HUES6 (cell line): ENCODE results near the gene UQCR10.

ENCODE experiments used
- H3K27ac ChIP-seq: 2 replicates; pipeline ENCODE4 v1.7.0; 2013; ENCODE audit warnings: low read depth, mild to moderate bottlenecking, low read length, inconsistent platforms
- H3K27me3 ChIP-seq: 2 replicates; pipeline ENCODE4 v1.6.1; 2013; ENCODE audit warnings: low read length; ENCODE audit not compliant: control insufficient read depth, insufficient read depth
- H3K36me3 ChIP-seq: 2 replicates; pipeline ENCODE4 v1.6.1; 2013; ENCODE audit warnings: low read length; ENCODE audit not compliant: control insufficient read depth, insufficient read depth
- H3K4me1 ChIP-seq: 2 replicates; pipeline ENCODE4 v1.6.1; 2013; ENCODE audit warnings: low read length; ENCODE audit not compliant: control insufficient read depth, insufficient read depth
- H3K4me3 ChIP-seq: 2 replicates; pipeline ENCODE4 v1.5.1; 2013; ENCODE audit warnings: low read depth, low read length
- H3K9ac ChIP-seq: one replicate; pipeline ENCODE4 v1.6.1; 2013; ENCODE audit warnings: mild to moderate bottlenecking, low read length
- H3K9me3 ChIP-seq: 2 replicates; pipeline ENCODE4 v1.6.1; 2013; ENCODE audit warnings: low read depth, low read length; ENCODE audit not compliant: control insufficient read depth, insufficient read depth

The UQCR10 gene

GRCh38 chr22:29738118-29738815, 28.9 kb upstream of the UQCR10 start:
- no peak overlapping the region for H3K4me3 ChIP-seq
- H3K4me1 ChIP-seq: peaks cover 13% of the 10 kb centered on the region
- no peaks in the 10 kb centered on the region for H3K9me3 ChIP-seq
- H3K36me3 ChIP-seq: no peaks in the 10 kb centered on the region
- H3K9ac ChIP-seq: no peak overlapping the region
- no peaks in the 10 kb centered on the region for H3K27me3 ChIP-seq
- no peak overlapping the region for H3K27ac ChIP-seq

- no peaks in the 10 kb centered on the region for H3K36me3 ChIP-seq
- no peak overlapping the region for H3K4me3 ChIP-seq
- peaks cover 11% of the 10 kb centered on the region for H3K4me1 ChIP-seq
- no peaks in the 10 kb centered on the region for H3K27me3 ChIP-seq
- H3K27ac ChIP-seq: no peak overlapping the region
- H3K9ac ChIP-seq: no peak overlapping the region
- no peaks in the 10 kb centered on the region for H3K9me3 ChIP-seq
Measured at GRCh38 chr22:29739346-29739875, 27.8 kb upstream of the UQCR10 start.

GRCh38 chr22:29740216-29740615, 27.0 kb upstream of the UQCR10 start:
- Histone ChIP-seq H3K36me3 (no peaks in the 10 kb centered on the region), H3K27me3 (no peaks in the 10 kb centered on the region), H3K27ac (no peak overlapping the region), H3K9me3 (no peaks in the 10 kb centered on the region), H3K4me1 (peaks cover 3% of the 10 kb centered on the region), H3K4me3 (no peak overlapping the region), H3K9ac (no peak overlapping the region)

- H3K4me1 ChIP-seq: no peaks in the 10 kb centered on the region; the same call in 1 of the 2 replicates
- no peaks in the 10 kb centered on the region for H3K27me3 ChIP-seq
- no peaks in the 10 kb centered on the region for H3K36me3 ChIP-seq
- no peak overlapping the region for H3K27ac ChIP-seq
- no peak overlapping the region for H3K4me3 ChIP-seq
- no peaks in the 10 kb centered on the region for H3K9me3 ChIP-seq
- H3K9ac ChIP-seq: no peak overlapping the region
Measured at GRCh38 chr22:29741926-29742325, 25.2 kb upstream of the UQCR10 start.

GRCh38 chr22:29742326-29742725, 24.8 kb upstream of the UQCR10 start:
- H3K27ac ChIP-seq: no peak overlapping the region
- no peak overlapping the region for H3K9ac ChIP-seq
- no peaks in the 10 kb centered on the region for H3K9me3 ChIP-seq
- no peaks in the 10 kb centered on the region; the same call in 1 of the 2 replicates for H3K4me1 ChIP-seq
- H3K36me3 ChIP-seq: peaks cover 4% of the 10 kb centered on the region
- no peaks in the 10 kb centered on the region for H3K27me3 ChIP-seq
- H3K4me3 ChIP-seq: no peak overlapping the region

GRCh38 chr22:29744902-29745301, 22.3 kb upstream of the UQCR10 start:
- H3K36me3 ChIP-seq: peaks cover 5% of the 10 kb centered on the region
- no peak overlapping the region for H3K4me3 ChIP-seq
- no peak overlapping the region for H3K27ac ChIP-seq
- no peaks in the 10 kb centered on the region for H3K9me3 ChIP-seq
- H3K9ac ChIP-seq: no peak overlapping the region
- H3K4me1 ChIP-seq: no peaks in the 10 kb centered on the region
- no peaks in the 10 kb centered on the region for H3K27me3 ChIP-seq

GRCh38 chr22:29747832-29748231, 19.3 kb upstream of the UQCR10 start:
- no peaks in the 10 kb centered on the region for H3K9me3 ChIP-seq
- peaks cover 5% of the 10 kb centered on the region for H3K36me3 ChIP-seq
- no peak overlapping the region for H3K9ac ChIP-seq
- H3K4me3 ChIP-seq: no peak overlapping the region
- H3K27ac ChIP-seq: no peak overlapping the region
- H3K4me1 ChIP-seq: no peaks in the 10 kb centered on the region
- H3K27me3 ChIP-seq: no peaks in the 10 kb centered on the region

- H3K9ac ChIP-seq: no peak overlapping the region
- no peak overlapping the region for H3K27ac ChIP-seq
- no peaks in the 10 kb centered on the region for H3K4me1 ChIP-seq
- peaks cover 5% of the 10 kb centered on the region for H3K36me3 ChIP-seq
- no peaks in the 10 kb centered on the region for H3K9me3 ChIP-seq
- no peak overlapping the region for H3K4me3 ChIP-seq
- no peaks in the 10 kb centered on the region for H3K27me3 ChIP-seq
Measured at GRCh38 chr22:29748248-29748893, 18.8 kb upstream of the UQCR10 start.

- Histone ChIP-seq H3K27me3 (no peaks in the 10 kb centered on the region), H3K36me3 (peaks cover 5% of the 10 kb centered on the region), H3K9me3 (no peaks in the 10 kb centered on the region), H3K4me3 (no peak overlapping the region), H3K27ac (no peak overlapping the region), H3K4me1 (no peaks in the 10 kb centered on the region), H3K9ac (no peak overlapping the region)
Measured at GRCh38 chr22:29750029-29750428, 17.1 kb upstream of the UQCR10 start.

GRCh38 chr22:29750559-29751538, 16.3 kb upstream of the UQCR10 start:
- H3K4me3 ChIP-seq: no peak overlapping the region
- no peaks in the 10 kb centered on the region for H3K27me3 ChIP-seq
- no peak overlapping the region for H3K9ac ChIP-seq
- H3K4me1 ChIP-seq: no peaks in the 10 kb centered on the region
- no peak overlapping the region for H3K27ac ChIP-seq
- H3K36me3 ChIP-seq: peaks cover 5% of the 10 kb centered on the region
- no peaks in the 10 kb centered on the region for H3K9me3 ChIP-seq
